Stimulated activated naive CD4-positive, alpha-beta T cell (primary cell): ENCODE results near the gene BACE2.

Experiments
- DNase-seq, 6 experiments: peaks; one replicate each; lab custom pipeline; 2025; lab: John Stamatoyannopoulos, UW

Gene BACE2

GRCh38 chr21:41167348-41168342 is at the start of gene BACE2:
Gene BACE2, plus strand, starts transcription at chr21:41168160. Its CDS starts 104 bp downstream, at chr21:41168264.
- peak in 1 of 6 experiments; percentile 10 for DNase-seq

GRCh38 chr21:41119901-41120300 is 48.1 kb upstream of the BACE2 start:
- no peak for DNase-seq

DNA sequence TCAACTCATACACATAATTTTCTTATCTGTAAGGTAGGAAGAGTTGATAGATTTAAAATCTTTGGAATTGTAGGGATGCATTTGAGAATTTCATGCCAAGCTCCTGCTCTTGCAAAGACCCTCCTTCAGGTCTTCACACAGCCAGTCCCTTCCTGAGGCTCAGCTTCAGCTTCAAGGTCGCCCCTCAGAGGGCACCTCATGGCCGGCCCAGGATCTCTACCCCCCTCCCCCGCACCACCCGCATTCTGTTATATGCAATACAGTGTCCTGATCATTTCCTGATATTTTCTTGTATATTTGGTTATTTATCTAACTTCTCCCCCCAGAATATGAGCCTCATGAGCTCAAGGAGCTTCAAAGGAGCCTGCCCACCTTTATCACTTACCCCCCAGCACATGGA is 47.0 kb upstream of the BACE2 start:
- DNase-seq: no peak

DNA sequence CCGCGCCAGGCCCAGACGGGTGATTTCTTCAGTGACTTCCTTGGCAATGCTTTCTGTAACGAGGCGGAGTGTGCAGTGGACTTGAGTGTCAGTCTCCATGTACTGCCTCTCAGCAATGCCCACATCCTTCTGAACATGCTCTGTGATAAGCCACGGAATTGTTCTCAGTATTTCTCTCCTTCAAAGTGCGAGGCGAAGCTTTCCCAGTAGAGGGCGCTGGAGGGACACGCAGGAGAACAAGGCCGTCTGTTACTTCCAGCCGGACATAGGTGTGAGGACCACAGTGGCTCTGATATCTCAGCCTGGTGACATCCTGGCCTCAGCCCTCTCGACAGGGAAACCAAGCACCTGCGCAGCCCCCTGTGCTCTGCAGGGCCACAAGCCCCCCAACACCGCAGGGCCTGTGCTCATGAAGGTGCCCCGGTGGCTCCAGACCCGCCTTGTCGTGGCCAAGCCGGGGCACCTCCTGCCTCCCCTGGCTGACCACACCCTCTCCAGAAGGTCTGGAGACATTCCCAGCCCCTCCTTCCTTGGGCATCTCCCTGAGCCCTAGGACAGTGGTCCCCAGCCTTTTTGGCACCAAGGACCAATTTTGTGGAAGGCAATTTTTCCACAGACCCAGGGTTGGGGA is 46.1 kb upstream of the BACE2 start:
- peak in 2 of 6 experiments; percentile 18 for DNase-seq

GRCh38 chr21:41124641-41125201 is 43.2 kb upstream of the BACE2 start:
- no peak for DNase-seq

GRCh38 chr21:41128981-41129380 is 39.0 kb upstream of the BACE2 start:
- no peak for DNase-seq

- no peak for DNase-seq
These were observed 37.1 kb upstream of the BACE2 start for GRCh38 chr21:41130883-41131282.

GRCh38 chr21:41133874-41134522 is 34.0 kb upstream of the BACE2 start:
- DNase-seq: no peak

GRCh38 chr21:41135746-41136145 is 32.2 kb upstream of the BACE2 start:
- DNase-seq: no peak

DNA sequence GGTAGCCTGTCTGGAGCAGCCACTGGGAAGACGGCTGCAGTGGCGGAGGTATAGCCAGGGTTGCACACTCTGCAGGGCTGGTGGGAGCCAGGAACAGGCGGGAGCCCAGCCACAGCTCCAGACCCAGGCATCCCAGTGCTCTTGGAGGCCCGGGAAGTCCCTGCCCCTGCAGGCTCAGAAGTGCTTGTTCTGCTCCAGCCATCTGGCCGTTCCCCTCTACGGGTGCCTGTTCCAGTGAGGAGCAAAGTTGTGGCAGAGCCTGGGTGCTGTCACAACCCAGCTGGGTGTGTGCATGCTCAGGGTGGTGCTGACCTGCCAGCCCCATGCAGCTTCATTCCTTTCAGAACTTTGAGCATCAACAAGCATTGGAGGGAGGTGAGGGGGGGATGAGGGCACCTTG is 31.7 kb upstream of the BACE2 start:
- no peak for DNase-seq

DNA sequence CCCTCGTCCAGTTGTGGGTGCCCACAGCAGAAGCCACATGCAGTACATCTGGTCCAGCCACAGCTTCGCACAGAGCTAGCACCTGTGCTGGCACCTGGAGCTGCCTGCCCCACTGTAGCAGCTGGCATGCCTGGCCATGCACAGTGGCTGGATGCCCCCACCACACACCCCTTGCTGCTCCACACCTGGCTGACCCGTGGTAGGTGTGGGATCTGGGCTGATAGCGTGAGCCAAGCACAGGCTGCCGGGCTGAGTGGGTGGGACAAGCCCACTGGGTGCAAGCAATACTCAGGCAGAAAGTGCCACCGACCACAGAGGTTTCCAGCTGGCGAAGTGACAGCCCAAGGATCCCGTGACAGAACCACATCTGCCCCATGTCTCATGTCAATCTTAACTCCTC is 30.6 kb upstream of the BACE2 start:
- no peak for DNase-seq

- no peak for DNase-seq
These were observed 30.1 kb upstream of the BACE2 start for GRCh38 chr21:41137889-41138288.

DNA sequence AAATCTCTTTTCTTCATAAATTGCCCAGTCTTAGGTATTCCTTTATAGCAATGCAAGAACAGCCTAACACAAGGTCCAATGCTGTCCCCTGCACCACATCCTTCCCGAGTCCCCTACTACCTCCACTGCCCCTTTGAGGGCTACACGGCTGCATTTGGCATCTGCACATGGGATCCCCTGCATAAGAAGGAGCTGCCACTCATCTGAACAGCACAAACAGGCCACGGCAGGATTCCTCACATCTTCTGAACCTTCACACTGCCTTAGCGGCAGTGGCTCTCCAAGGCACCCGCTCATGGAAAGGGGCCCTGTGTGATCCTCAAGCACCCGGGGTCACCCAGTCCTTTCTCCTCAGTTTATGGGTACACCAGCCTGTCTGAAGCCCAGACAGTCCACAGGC is 29.2 kb upstream of the BACE2 start:
- DNase-seq: no peak

- DNase-seq: no peak
These were observed 28.7 kb upstream of the BACE2 start for GRCh38 chr21:41139275-41139674.

GRCh38 chr21:41139951-41140350 is 28.0 kb upstream of the BACE2 start:
- no peak for DNase-seq

DNA sequence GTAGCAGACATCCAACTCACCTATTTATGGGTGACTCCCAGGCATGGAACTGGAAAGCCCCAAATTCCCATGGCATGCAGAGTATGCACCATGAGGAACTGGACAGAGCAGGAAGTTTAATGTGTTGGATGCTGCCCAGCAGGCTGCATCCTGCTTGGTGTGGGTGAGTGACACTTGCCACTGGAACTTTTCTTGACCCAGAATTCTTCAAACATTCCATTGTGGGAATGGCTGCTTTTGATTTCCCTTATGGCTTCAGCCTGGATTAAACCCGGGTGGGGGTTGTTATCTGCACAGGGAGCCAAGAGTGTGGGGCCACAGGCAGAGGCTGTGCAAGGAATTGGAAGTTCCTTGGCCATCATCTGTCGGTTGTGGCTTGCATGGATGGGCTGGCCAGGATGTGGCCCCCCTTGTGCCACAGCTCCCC is 26.9 kb upstream of the BACE2 start:
- no peak for DNase-seq

- no peak for DNase-seq
These were observed 25.7 kb upstream of the BACE2 start for GRCh38 chr21:41142051-41142795.

- DNase-seq: no peak
These were observed 24.2 kb upstream of the BACE2 start for GRCh38 chr21:41143596-41144325.

DNA sequence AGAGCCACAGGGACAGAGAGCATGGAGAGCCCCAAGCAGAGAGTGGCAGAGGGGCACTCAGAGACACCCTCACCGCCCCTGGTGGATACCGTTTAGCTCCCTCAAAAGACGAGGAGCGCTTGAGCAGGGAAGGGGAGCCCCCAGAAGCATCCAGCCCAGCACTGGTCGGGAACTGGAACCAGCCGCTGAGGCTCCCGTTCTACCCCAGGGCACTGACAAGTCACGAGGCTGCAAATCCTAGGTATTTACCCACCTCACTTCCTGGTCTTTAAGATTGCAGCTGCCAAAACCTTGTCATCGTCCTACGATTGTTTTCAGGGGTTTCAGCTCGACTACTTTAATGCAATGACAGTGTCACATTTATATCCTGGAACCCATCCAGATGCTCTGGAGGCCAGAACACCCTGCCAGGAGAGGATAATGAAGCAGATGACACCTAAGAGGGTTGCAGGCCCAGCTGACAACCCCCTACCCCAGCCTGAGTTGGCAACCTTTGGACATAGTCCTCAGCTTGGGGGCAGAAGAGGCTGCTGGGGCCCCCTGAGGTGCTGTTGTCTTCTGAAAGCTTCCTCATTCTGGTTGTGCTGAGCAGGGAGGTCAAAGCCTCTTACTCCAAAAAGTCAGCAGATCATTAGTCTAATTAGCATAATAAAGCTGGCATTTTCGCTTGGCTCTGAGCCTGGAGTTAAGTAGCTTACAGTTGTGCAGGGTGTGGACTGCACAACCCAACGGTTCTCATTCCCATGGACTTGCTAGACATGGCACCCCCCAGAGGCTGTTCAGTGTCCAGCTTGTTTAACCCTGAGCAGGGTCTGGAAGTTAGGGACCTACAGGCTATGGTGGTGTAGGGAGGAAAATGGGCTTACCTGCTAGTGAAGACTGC is 20.6 kb upstream of the BACE2 start:
- no peak for DNase-seq

DNA sequence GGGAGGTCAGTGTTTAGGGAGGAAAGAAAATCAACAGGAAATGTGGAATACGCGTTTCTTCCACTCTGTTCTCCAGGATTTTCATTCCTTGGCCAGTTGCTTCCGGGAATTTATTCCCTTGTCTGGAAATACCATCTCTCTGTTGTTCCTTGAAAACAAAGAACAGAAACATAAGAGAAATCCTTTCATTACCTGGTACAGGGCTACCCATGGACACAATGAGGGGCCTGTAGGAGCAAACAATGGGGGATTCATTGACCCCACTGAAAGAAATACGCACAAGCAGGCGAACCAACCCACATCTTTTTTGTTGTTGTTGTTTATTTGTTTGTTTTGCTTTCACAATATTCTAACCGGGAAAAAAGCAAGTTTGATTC is 20.0 kb upstream of the BACE2 start:
- DNase-seq: no peak
